ENCODE measurements around the gene MMP28.

Gene MMP28

GRCh38 chr17:35780950-35781349, 14.5 kb downstream of the MMP28 start:
- Histone ChIP-seq H3K79me2 (ENCODE audit: control insufficient read depth, low read length) (no peaks in the 10 kb centered on the region), H3K4me1 (ENCODE audit: control insufficient read depth, low read length) (no peaks in the 10 kb centered on the region), H3K27ac (ENCODE audit: low read depth, low read length) (no peak overlapping the region), H3K27me3 (ENCODE audit: control insufficient read depth, low read length) (peaks cover 25% of the 10 kb centered on the region), H3F3A (ENCODE audit: control insufficient read depth, insufficient read depth) (no peaks in the 10 kb centered on the region), H3K9me3 (ENCODE audit: control insufficient read depth, insufficient read depth, low read length) (no peaks in the 10 kb centered on the region), H3K4me2 (ENCODE audit: low read length) (no peak overlapping the region), H3K36me3 (ENCODE audit: control insufficient read depth, low read length) (no peaks in the 10 kb centered on the region), H3K9me2 (replicated peaks; ENCODE audit: control insufficient read depth, low read length) (no peaks in the 10 kb centered on the region), H3K4me3 (ENCODE audit: low read length) (no peak overlapping the region), H4K20me1 (ENCODE audit: control insufficient read depth, insufficient read depth, low read depth, low read length) (no peaks in the 10 kb centered on the region)
- TF ChIP-seq CTCF (IDR thresholded peaks at IDR 0.05; ENCODE audit: low read depth, low read length, poor library complexity, severe bottlenecking): no peak
- TF ChIP-seq EZH2phosphoT487 (IDR thresholded peaks at IDR 0.05; ENCODE audit: borderline replicate concordance, low read length): no peak

GRCh38 chr17:35778641-35779196, 16.7 kb downstream of the MMP28 start:
- Histone ChIP-seq H3K9me2 (replicated peaks; ENCODE audit: control insufficient read depth, low read length) (no peaks in the 10 kb centered on the region), H3F3A (ENCODE audit: control insufficient read depth, insufficient read depth) (no peaks in the 10 kb centered on the region), H3K27me3 (ENCODE audit: control insufficient read depth, low read length) (peaks cover 19% of the 10 kb centered on the region), H3K4me2 (ENCODE audit: low read length) (no peak overlapping the region), H3K79me2 (ENCODE audit: control insufficient read depth, low read length) (no peaks in the 10 kb centered on the region), H3K36me3 (ENCODE audit: control insufficient read depth, low read length) (no peaks in the 10 kb centered on the region), H3K9me3 (ENCODE audit: control insufficient read depth, insufficient read depth, low read length) (no peaks in the 10 kb centered on the region), H4K20me1 (ENCODE audit: control insufficient read depth, insufficient read depth, low read depth, low read length) (no peaks in the 10 kb centered on the region), H3K27ac (ENCODE audit: low read depth, low read length) (no peak overlapping the region), H3K4me1 (ENCODE audit: control insufficient read depth, low read length) (no peaks in the 10 kb centered on the region), H3K4me3 (ENCODE audit: low read length) (no peak overlapping the region)
- TF ChIP-seq CTCF (IDR thresholded peaks at IDR 0.05; ENCODE audit: low read depth, low read length, poor library complexity, severe bottlenecking) (no peak), EZH2phosphoT487 (IDR thresholded peaks at IDR 0.05; ENCODE audit: borderline replicate concordance, low read length) (no peak)

- no peak overlapping the region for H3K4me2 ChIP-seq (ENCODE audit: low read length)
These were observed 19.9 kb downstream of the MMP28 start for GRCh38 chr17:35775583-35775982.

More at GRCh38 chr17:35775583-35775982, 19.9 kb downstream of the MMP28 start:
- no peaks in the 10 kb centered on the region for H3K36me3 ChIP-seq (ENCODE audit: control insufficient read depth, low read length)
- TF ChIP-seq EZH2phosphoT487 (IDR thresholded peaks at IDR 0.05; ENCODE audit: borderline replicate concordance, low read length) (no peak), CTCF (IDR thresholded peaks at IDR 0.05; ENCODE audit: low read depth, low read length, poor library complexity, severe bottlenecking) (no peak)
- peaks cover 11% of the 10 kb centered on the region for H3K27me3 ChIP-seq (ENCODE audit: control insufficient read depth, low read length)
- no peak overlapping the region for H3K4me3 ChIP-seq (ENCODE audit: low read length)
- no peak overlapping the region for H3K27ac ChIP-seq (ENCODE audit: low read depth, low read length)
- no peaks in the 10 kb centered on the region for H3F3A ChIP-seq (ENCODE audit: control insufficient read depth, insufficient read depth)
- H3K4me1 ChIP-seq (ENCODE audit: control insufficient read depth, low read length): no peaks in the 10 kb centered on the region
- H3K79me2 ChIP-seq (ENCODE audit: control insufficient read depth, low read length): no peaks in the 10 kb centered on the region
- H4K20me1 ChIP-seq (ENCODE audit: control insufficient read depth, insufficient read depth, low read depth, low read length): no peaks in the 10 kb centered on the region
- no peaks in the 10 kb centered on the region for H3K9me2 ChIP-seq (replicated peaks; ENCODE audit: control insufficient read depth, low read length)
- H3K9me3 ChIP-seq (ENCODE audit: control insufficient read depth, insufficient read depth, low read length): no peaks in the 10 kb centered on the region
